Measurements from ENCODE around the gene CDT1. TPM values are rescaled to one million over a fixed set of nuclear protein-coding genes. Genes with fewer than 3 reads are reported as not detected.

The CDT1 gene
- total RNA-seq, 1 experiment from 2014 or later, result 74.1 TPM

GRCh38 chr16:88824256-88825077, 20.9 kb downstream of the CDT1 start:
- Histone ChIP-seq H4K20me1 (ENCODE audit: control insufficient read depth, insufficient read depth, insufficient read length) (no peaks in the 10 kb centered on the region), H3K79me2 (ENCODE audit: insufficient read depth, low read length) (no peaks in the 10 kb centered on the region), H3K4ac (ENCODE audit: low read depth, low read length) (no peak overlapping the region), H3K9me3 (ENCODE audit: control insufficient read depth, low read depth, low read length) (no peaks in the 10 kb centered on the region), H3K79me1 (ENCODE audit: insufficient read depth, low read depth, low read length, poor library complexity, severe bottlenecking) (no peaks in the 10 kb centered on the region), H3K18ac (ENCODE audit: insufficient read length, low read depth, low read length) (no peak overlapping the region), H2BK20ac (ENCODE audit: low read depth, low read length, poor library complexity, severe bottlenecking) (no peak overlapping the region), H3K14ac (ENCODE audit: insufficient read depth, low read length) (no peak overlapping the region), H4K8ac (replicated peaks; ENCODE audit: insufficient read length, low read depth, low read length) (no peak overlapping the region), H2BK120ac (ENCODE audit: low read depth, low read length, poor library complexity, severe bottlenecking) (no peak overlapping the region), H2AK5ac (ENCODE audit: insufficient read length, low read length) (no peak overlapping the region), H3K27ac (ENCODE audit: insufficient read length, low read depth, low read length) (no peak overlapping the region), H3K9ac (ENCODE audit: extremely low read depth, insufficient read length, low read length) (no peak overlapping the region), H2BK5ac (ENCODE audit: insufficient read length, low read length) (no peak overlapping the region), H3K56ac (ENCODE audit: insufficient read length, low read depth, low read length) (no peak overlapping the region), H4K91ac (ENCODE audit: insufficient read length, low read depth, low read length) (no peak overlapping the region), H2BK15ac (ENCODE audit: low read depth, low read length) (no peak overlapping the region), H3K23ac (ENCODE audit: insufficient read length, low read depth, low read length) (no peak overlapping the region), H2BK12ac (ENCODE audit: insufficient read length, low read depth, low read length) (no peak overlapping the region), H3K4me2 (ENCODE audit: insufficient read depth, insufficient read length, low read length) (no peak overlapping the region), H4K5ac (ENCODE audit: insufficient read length, low read depth, low read length) (no peak overlapping the region), H3T11ph (ENCODE audit: low read length) (no peak overlapping the region), H3K23me2 (ENCODE audit: insufficient read length, low read depth, low read length, poor library complexity, severe bottlenecking) (no peaks in the 10 kb centered on the region), H3K4me1 (ENCODE audit: insufficient read depth, low read length) (no peaks in the 10 kb centered on the region), H2AFZ (ENCODE audit: low read length) (no peak overlapping the region), H3K27me3 (ENCODE audit: insufficient read depth, low read length) (no peaks in the 10 kb centered on the region)
- Mint-ChIP-seq H3K4me3 (no peak overlapping the region; a peak in 1 of 5 replicates), H3K36me3 (ENCODE audit: insufficient read depth in 1 of 3, low read depth in 3 of 3) (peaks cover 1 to 8% (median 6%) of the 10 kb centered on the region in 3 experiments; a peak in 3 of 7 replicates), H3K9me3 (no peaks in the 10 kb centered on the region), H3K27ac (no peak overlapping the region), H3K27me3 (ENCODE audit: low read depth) (no peaks in the 10 kb centered on the region), H3K4me1 (no peaks in the 10 kb centered on the region)
- no peak for DNase-seq
- TF ChIP-seq, protein P1, sequence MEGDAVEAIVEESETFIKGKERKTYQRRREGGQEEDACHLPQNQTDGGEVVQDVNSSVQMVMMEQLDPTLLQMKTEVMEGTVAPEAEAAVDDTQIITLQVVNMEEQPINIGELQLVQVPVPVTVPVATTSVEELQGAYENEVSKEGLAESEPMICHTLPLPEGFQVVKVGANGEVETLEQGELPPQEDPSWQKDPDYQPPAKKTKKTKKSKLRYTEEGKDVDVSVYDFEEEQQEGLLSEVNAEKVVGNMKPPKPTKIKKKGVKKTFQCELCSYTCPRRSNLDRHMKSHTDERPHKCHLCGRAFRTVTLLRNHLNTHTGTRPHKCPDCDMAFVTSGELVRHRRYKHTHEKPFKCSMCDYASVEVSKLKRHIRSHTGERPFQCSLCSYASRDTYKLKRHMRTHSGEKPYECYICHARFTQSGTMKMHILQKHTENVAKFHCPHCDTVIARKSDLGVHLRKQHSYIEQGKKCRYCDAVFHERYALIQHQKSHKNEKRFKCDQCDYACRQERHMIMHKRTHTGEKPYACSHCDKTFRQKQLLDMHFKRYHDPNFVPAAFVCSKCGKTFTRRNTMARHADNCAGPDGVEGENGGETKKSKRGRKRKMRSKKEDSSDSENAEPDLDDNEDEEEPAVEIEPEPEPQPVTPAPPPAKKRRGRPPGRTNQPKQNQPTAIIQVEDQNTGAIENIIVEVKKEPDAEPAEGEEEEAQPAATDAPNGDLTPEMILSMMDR (conservative IDR thresholded peaks at IDR 0.05), result no peak
- no CpG with 5 or more reads among the region's 33 CpGs for WGBS (ENCODE audit: extremely low coverage, insufficient read length, low lambda C conversion rate)

Data from H9 (cell line).